Measurements from ENCODE around the gene ZNF587B.
"Not testable (repeated sequence)": the region's sequence is repeated elsewhere in the genome, so short reads cannot be mapped to it uniquely, and the experiment has no call there.

The ZNF587B gene

DNA sequence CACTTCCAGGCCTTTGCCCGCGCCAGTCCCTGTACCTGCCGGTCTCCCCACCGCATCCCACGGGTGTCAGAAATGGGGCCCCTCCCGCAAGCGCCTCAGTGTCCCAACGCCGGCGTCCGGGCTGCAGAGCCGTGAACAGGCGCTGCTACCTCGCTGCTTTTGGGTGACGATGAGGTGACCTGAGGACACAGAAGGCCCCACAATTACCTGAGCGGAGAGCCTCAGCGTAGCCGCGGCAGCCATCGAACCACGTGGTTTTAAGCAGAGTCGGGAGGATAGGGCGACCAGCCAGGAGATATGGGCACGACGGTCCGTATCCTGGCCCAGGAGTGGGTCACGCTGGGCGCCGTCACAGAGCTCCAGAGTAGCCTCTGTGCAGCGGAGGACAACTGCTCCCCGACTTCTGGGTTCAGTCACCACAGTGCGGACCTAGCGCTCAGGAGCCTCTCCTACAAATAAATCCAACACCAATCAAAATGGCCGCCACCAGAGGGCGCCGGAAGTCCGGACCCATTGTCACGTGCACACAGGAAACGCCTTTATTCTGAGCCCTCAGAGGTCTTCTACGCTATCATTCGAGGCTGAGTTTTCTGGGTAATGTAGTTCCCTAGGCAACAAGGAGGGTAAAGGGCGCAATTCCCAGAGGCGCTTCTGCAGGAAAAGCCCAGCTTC lies 58.6 kb downstream of the ZNF587B start, which contains the start of gene ZNF814:
ZNF814 (minus strand) TSS at position 478 of the 672 bp plus-strand sequence; CDS start at position 243, 235 bp downstream.
- in situ Hi-C loops (cut with MboI; ENCODE audit: low pct_unique_long_range_greater_than_20kb, low sequenced_read_pairs, unreplicated experiment): no loop called here
- TF ChIP-seq, protein P1, sequence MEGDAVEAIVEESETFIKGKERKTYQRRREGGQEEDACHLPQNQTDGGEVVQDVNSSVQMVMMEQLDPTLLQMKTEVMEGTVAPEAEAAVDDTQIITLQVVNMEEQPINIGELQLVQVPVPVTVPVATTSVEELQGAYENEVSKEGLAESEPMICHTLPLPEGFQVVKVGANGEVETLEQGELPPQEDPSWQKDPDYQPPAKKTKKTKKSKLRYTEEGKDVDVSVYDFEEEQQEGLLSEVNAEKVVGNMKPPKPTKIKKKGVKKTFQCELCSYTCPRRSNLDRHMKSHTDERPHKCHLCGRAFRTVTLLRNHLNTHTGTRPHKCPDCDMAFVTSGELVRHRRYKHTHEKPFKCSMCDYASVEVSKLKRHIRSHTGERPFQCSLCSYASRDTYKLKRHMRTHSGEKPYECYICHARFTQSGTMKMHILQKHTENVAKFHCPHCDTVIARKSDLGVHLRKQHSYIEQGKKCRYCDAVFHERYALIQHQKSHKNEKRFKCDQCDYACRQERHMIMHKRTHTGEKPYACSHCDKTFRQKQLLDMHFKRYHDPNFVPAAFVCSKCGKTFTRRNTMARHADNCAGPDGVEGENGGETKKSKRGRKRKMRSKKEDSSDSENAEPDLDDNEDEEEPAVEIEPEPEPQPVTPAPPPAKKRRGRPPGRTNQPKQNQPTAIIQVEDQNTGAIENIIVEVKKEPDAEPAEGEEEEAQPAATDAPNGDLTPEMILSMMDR (IDR thresholded peaks at IDR 0.05; ENCODE audit: extremely low read depth, insufficient read depth, missing control alignments): peak; percentile 17

DNA sequence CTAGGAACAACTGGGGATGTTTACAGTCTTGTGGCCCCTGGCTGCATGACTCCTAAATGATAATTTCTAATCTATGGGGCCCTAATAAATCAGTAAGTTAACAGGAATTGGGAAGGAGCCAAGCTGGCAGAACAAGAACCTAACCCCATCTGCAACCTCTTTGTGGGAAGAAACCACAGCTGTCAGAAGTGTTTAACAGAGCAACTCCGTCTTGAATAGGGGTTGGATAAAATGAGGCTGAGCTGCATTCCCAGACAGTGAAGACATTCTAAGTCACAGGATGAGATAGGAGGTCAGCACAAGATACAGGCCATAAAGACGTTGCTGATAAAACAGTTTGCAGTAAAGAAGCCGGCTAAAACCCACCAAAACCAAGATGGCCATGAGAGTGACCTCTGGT lies 60.6 kb downstream of the ZNF587B start:
- DNase-seq (ENCODE audit: low spot score); in situ Hi-C loops (cut with MboI; ENCODE audit: low pct_unique_long_range_greater_than_20kb, low sequenced_read_pairs, unreplicated experiment): not testable (repeated sequence)

More for the DNA sequence above, 58.6 kb downstream of the ZNF587B start, which contains the start of gene ZNF814:
- peak; percentile 69 for DNase-seq (ENCODE audit: low spot score)

Measured in GM13977 (cell line).